Brain microvascular endothelial cell (primary cell): Measurements from ENCODE around the gene FICD.
A peak's percentile ranks its signal among the peaks of the same experiment; 100 is the strongest.

ENCODE experiments used
- DNase-seq: peaks from one replicate; pipeline ENCODE4 v3.0.0-alpha.2; 2020
- H3K27ac ChIP-seq: fragments of 250-450 bp; sonication (Bioruptor Pico); 2 replicates; pipeline ENCODE4 v1.5.1; 2020; ENCODE audit warnings: mild to moderate bottlenecking, moderate library complexity
- H3K27me3 ChIP-seq: fragments of 250-450 bp; sonication (Bioruptor Pico); replicated peaks from 2 replicates; pipeline ENCODE4 v1.5.1; 2020; ENCODE audit warnings: mild to moderate bottlenecking
- H3K36me3 ChIP-seq: fragments of 250-450 bp; sonication (Bioruptor Pico); replicated peaks from 2 replicates; pipeline ENCODE4 v1.5.1; 2020; ENCODE audit warnings: mild to moderate bottlenecking
- H3K4me3 ChIP-seq: 2 replicates; pipeline ENCODE4 v1.5.1; 2011; ENCODE audit warnings: low read depth, mild to moderate bottlenecking, control low read depth, low read length, moderate library complexity
- CTCF ChIP-seq: IDR thresholded peaks from 2 replicates; pipeline ENCODE4 v1.5.1; 2011; ENCODE audit warnings: low read depth, mild to moderate bottlenecking, moderate library complexity, low read length, control low read depth, inconsistent platforms; ENCODE audit errors: missing control alignments
- in situ Hi-C: cut with HindIII; loops from 2 replicates; pipeline ENCODE4 v1.10.0; 2017; ENCODE audit warnings: low sequenced_read_pairs, low pct_ligation_motif_present

The FICD gene

GRCh38 chr12:108477055-108477880, 37.8 kb upstream of the FICD start:
- Histone ChIP-seq H3K27me3 (no peaks in the 10 kb centered on the region), H3K4me3 (no peak overlapping the region), H3K27ac (no peak overlapping the region), H3K36me3 (no peaks in the 10 kb centered on the region)
- in situ Hi-C loops: no loop called here
- DNase-seq: no peak
- TF ChIP-seq CTCF: no peak

DNA sequence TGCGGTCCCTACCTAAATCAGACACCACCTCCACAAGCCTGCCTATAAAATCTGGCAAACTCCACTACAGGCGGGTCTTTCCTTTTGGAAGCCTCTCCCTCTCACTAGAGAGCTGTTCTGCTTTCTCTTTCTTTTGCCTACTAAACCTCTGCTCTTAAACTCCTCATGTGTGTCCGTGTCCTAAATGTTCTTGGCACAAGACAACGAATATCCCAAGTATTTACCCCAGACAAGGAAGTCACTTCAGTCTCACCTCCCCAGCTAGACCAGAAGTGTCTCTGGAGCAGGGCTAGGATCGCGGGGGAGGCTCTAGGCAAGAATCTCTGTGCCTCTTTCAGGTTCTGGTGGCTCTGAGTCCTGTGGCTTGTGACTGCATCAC, 37.2 kb upstream of the FICD start:
- no peak overlapping the region for H3K4me3 ChIP-seq
- no peaks in the 10 kb centered on the region for H3K36me3 ChIP-seq
- DNase-seq: no peak
- no peaks in the 10 kb centered on the region for H3K27me3 ChIP-seq
- in situ Hi-C loops: no loop called here
- no peak for TF ChIP-seq CTCF
- no peak overlapping the region for H3K27ac ChIP-seq

DNA sequence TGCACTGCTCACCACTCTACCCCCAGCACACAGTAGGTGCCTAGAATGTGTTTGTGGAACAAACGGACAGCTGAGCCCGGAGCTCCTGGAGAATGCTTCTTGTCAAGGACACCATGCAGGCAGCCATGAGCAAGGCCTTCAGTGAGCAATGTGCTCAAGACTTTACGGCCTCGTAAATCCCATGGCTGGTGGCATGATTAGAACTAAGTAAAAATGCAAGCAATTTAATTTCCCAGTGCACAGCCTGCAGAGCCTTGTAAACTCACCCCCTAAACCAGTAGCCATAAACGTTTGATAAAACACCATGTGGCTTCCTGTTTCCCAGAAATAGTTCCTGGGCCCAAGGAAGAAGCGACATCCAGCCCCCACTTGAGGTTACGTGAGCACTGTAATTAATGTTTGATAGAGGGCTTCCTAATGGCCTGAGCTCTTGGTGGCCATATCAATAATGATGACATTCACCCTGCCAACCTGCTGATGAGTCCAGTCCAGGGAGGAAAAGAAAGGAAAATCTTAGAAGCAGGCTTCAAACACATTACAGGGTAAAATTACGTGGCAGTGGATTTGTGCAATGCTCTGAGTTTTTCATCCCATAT, 36.4 kb upstream of the FICD start:
- Histone ChIP-seq H3K27ac (no peak overlapping the region), H3K36me3 (no peaks in the 10 kb centered on the region), H3K4me3 (no peak overlapping the region), H3K27me3 (no peaks in the 10 kb centered on the region)
- in situ Hi-C loops: no loop called here
- no peak for TF ChIP-seq CTCF
- DNase-seq: no peak

DNA sequence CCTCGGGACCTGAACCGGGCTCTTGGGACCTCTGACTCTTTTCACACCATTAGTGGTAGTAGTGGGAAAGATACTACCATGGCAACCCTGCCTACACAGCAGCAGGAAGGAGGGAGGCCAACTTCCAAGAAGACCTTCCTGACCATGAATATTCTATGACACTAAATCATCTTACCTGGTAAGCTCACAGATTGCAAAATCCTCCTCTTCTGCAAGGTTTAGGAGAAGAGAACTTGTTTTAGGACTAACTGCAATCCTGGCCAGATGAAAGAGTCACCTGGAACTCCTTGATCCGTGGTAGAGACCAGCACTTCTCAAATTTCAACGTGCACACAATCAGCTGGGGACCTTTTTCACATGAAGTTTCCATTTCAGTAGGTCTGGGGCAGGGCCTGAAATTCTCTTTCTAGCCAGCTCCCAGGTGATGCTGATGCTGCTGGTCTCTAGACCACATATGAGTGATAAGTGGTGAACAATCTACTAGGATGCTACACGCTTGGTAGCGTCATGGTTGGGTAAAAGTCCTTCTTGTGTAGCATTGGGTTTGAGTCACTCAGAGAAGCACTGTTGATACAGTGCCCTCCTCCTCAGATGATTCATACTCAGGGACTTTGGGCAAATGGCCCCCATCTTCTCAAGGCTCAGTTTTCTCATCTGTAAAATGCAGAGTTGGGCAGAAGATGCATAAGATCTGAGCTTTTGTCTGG, 35.6 kb upstream of the FICD start:
- in situ Hi-C loops: no loop called here
- Histone ChIP-seq H3K36me3 (no peaks in the 10 kb centered on the region), H3K27ac (no peak overlapping the region), H3K27me3 (no peaks in the 10 kb centered on the region), H3K4me3 (no peak overlapping the region)
- no peak for DNase-seq
- TF ChIP-seq CTCF: no peak

DNA sequence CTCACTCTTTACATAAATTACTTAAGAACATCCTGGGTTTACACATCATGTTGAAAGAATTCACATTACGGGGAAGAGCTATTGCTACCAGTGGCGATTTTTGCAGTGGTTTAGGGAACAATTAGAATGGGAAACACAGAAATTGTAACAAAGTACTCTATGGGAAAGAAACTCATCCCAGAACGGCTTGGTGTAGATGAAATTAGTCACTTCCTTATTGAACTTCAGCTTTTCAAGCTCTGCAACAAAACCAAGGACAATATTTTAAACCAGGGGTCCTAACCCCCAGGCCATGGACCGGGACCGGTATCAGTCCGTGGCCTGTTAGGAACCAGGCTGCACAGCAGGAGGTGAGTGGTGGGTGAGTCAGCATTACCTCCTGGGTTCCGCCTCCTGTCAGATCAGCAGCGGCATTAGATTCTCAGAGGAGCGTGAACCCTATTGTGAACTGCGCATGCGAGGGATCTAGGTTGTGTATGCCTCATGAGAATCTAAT, 32.3 kb upstream of the FICD start:
- no peaks in the 10 kb centered on the region for H3K27me3 ChIP-seq
- no peaks in the 10 kb centered on the region for H3K36me3 ChIP-seq
- no peak overlapping the region for H3K4me3 ChIP-seq
- peak; percentile 24 for DNase-seq
- in situ Hi-C loops: no loop called here
- no peak overlapping the region for H3K27ac ChIP-seq
- no peak for TF ChIP-seq CTCF
